H1 (cell line): ENCODE data around the gene PLA2G10. TPM values are rescaled to one million over a fixed set of nuclear protein-coding genes. Genes with fewer than 3 reads are reported as not detected.

ENCODE experiments used
- ATF2 ChIP-seq: IDR thresholded peaks from 2 replicates; pipeline ENCODE4 v1.6.1; 2012; ENCODE audit warnings: low read length, inconsistent platforms
- BCL11A ChIP-seq, 2 experiments: IDR thresholded peaks; one replicate each; pipeline ENCODE4 v1.6.1; 2011; ENCODE audit warnings: low read depth in 2 of 2, low read length in 2 of 2, mild to moderate bottlenecking in 2 of 2
- BRCA1 ChIP-seq: IDR thresholded peaks from 2 replicates; pipeline ENCODE4 v1.6.1; 2012; ENCODE audit warnings: low read depth, low read length, improper control_type of control experiment
- CBX5 ChIP-seq: fragments of 300-800, 300-1000 bp; sonication (generic); IDR thresholded peaks from 2 replicates; pipeline ENCODE4 v1.7.1; 2016; ENCODE audit warnings: antibody characterized with exemption, low read length, low read depth
- CHD1 ChIP-seq: IDR thresholded peaks from 2 replicates; pipeline ENCODE4 v1.6.1; 2012; ENCODE audit warnings: low read depth, low read length, improper control_type of control experiment
- CHD2 ChIP-seq: IDR thresholded peaks from 2 replicates; pipeline ENCODE4 v1.6.1; 2012; ENCODE audit warnings: low read length, improper control_type of control experiment
- CREB1 ChIP-seq: IDR thresholded peaks from 2 replicates; pipeline ENCODE4 v1.6.1; 2012; ENCODE audit warnings: inconsistent platforms
- EGR1 ChIP-seq: IDR thresholded peaks from 2 replicates; pipeline ENCODE4 v1.6.1; 2011; ENCODE audit warnings: low read depth, low read length, borderline replicate concordance
- FOSL1 ChIP-seq: IDR thresholded peaks from 2 replicates; pipeline ENCODE4 v1.6.1; 2011; ENCODE audit warnings: mild to moderate bottlenecking, low read depth, low read length, moderate library complexity; ENCODE audit not compliant: insufficient read depth
- GABPA ChIP-seq: IDR thresholded peaks from 2 replicates; pipeline ENCODE4 v1.6.1; 2011; ENCODE audit warnings: mild to moderate bottlenecking, low read length, moderate library complexity, borderline replicate concordance; ENCODE audit not compliant: insufficient read depth
- HDAC2 ChIP-seq, 2 experiments: fragments of 300-600 bp in 1 of 2; sonication (generic) in 1 of 2; IDR thresholded peaks; 2 replicates each; pipeline ENCODE4 v1.6.1; 2011 to 2012; ENCODE audit warnings: low read depth in 2 of 2, low read length in 2 of 2, mild to moderate bottlenecking in 2 of 2, moderate library complexity in 2 of 2, borderline replicate concordance in 1 of 2, inconsistent platforms in 1 of 2
- KDM1A ChIP-seq: fragments of 200-600, 300-600 bp; sonication (generic); IDR thresholded peaks from 2 replicates; pipeline ENCODE4 v1.7.1; 2016; ENCODE audit warnings: mild to moderate bottlenecking, low read length, borderline replicate concordance
- KDM4A ChIP-seq: IDR thresholded peaks from one replicate; pipeline ENCODE4 v1.7.1; 2012; ENCODE audit warnings: low read depth, mild to moderate bottlenecking, moderate library complexity, low read length, inconsistent platforms; ENCODE audit not compliant: severe bottlenecking
- KDM5A ChIP-seq: fragments of 200-600 bp; IDR thresholded peaks from 2 replicates; pipeline ENCODE4 v1.7.1; 2012; ENCODE audit warnings: mild to moderate bottlenecking, low read length, inconsistent platforms, mixed read lengths
- NRF1 ChIP-seq: IDR thresholded peaks from 2 replicates; pipeline ENCODE4 v1.6.1; 2011; ENCODE audit warnings: mild to moderate bottlenecking, low read depth, low read length, improper control_type of control experiment
- PHF8 ChIP-seq: fragments of 200-600 bp; sonication (generic); conservative IDR thresholded peaks from 2 replicates; pipeline ENCODE4 v1.7.1; 2012; ENCODE audit warnings: low read depth, mild to moderate bottlenecking, inconsistent platforms, low read length, moderate library complexity
- POLR2AphosphoS5 ChIP-seq: IDR thresholded peaks from 2 replicates; pipeline ENCODE4 v1.6.1; 2011; ENCODE audit warnings: low read depth, low read length
- RAD21 ChIP-seq, 2 experiments: IDR thresholded peaks in 1 of 2; conservative IDR thresholded peaks in 1 of 2; 2 replicates each; pipeline ENCODE4 v1.6.1; 2011; ENCODE audit warnings: low read depth in 2 of 2, low read length in 2 of 2, improper control_type of control experiment in 1 of 2, inconsistent platforms in 1 of 2, mild to moderate bottlenecking in 1 of 2, moderate library complexity in 1 of 2
- RNF2 ChIP-seq: fragments of 200-900, 300-1000 bp; sonication (generic); IDR thresholded peaks from 2 replicates; pipeline ENCODE4 v1.7.1; 2016; ENCODE audit warnings: borderline replicate concordance, low read depth, mild to moderate bottlenecking, antibody characterized with exemption, low read length; ENCODE audit not compliant: poor library complexity, severe bottlenecking; ENCODE audit errors: missing control alignments
- SP1 ChIP-seq: IDR thresholded peaks from 2 replicates; pipeline ENCODE4 v1.6.1; 2011; ENCODE audit warnings: low read depth, low read length
- SP2 ChIP-seq: IDR thresholded peaks from 2 replicates; pipeline ENCODE4 v1.6.1; 2012; ENCODE audit warnings: mild to moderate bottlenecking, low read length, inconsistent platforms
- YY1 ChIP-seq: IDR thresholded peaks from 2 replicates; pipeline ENCODE4 v1.6.1; 2011; ENCODE audit warnings: low read depth, mild to moderate bottlenecking, low read length
- ZNF274 ChIP-seq: IDR thresholded peaks from 2 replicates; pipeline ENCODE4 v1.7.0; 2012; ENCODE audit warnings: low read length, borderline replicate concordance; ENCODE audit errors: extremely low read depth
- polyA plus RNA-seq, 7 experiments: library from polyadenylated mRNA; depleted of rRNA in 3 of 7; stranded (reverse) in 5 of 7; unstranded in 2 of 7; fragments of >200 nt in 5 of 7; fragments of 200-250 nt in 2 of 7; gene quantifications; 1 replicate in 5 of 7; 2 replicates in 1 of 7; 4 replicates in 1 of 7; pipeline versions ENCODE4 v1.2.1 to v1.2.3, GENCODE V29; 2011 to 2013; ENCODE audit warnings: missing spikeins in 2 of 7, mixed read lengths in 2 of 7
- total RNA-seq: library from RNA; stranded (reverse); fragmentation: NEBNext Ultra II Directional; extraction: Animal tissue kit (Norgen Biotek cat#: 25700); gene quantifications from 2 replicates; pipeline ENCODE4 v1.2.1, GENCODE V29; 2021

Gene PLA2G10
- total and polyA plus RNA-seq, 2 of the 8 experiments (the other 6 are each of a cell fraction or from before 2014, with no cell fraction given) = 0.60 to 2.2 TPM

- TF ChIP-seq RNF2 (no peak), SP1 (0 out of 2 replicates have a peak, but pooled peaks have one; percentile 30), KDM4A (no peak), CREB1 (peak; percentile 90), RAD21 (IDR thresholded peaks at IDR 0.05 in 1 of 2, conservative IDR thresholded peaks at IDR 0.05 in 1 of 2; ENCODE audit: low read depth in 2 of 2, low read length in 2 of 2) (no peak), BCL11A (IDR thresholded peaks at IDR 0.05; ENCODE audit: low read depth in 2 of 2, low read length in 2 of 2) (no peak), SP2 (no peak), NRF1 (peak; percentile 77), ATF2 (peak; percentile 27; the same call in 1 of the 2 replicates), FOSL1 (no peak), GABPA (no peak), HDAC2 (IDR thresholded peaks at IDR 0.05; ENCODE audit: borderline replicate concordance in 1 of 2, low read depth in 2 of 2, low read length in 2 of 2) (no peak; a peak in 1 of 4 replicates), PHF8 (peak; percentile 98), ZNF274 (no peak), YY1 (no peak), CHD2 (no peak), BRCA1 (no peak), CBX5 (no peak), CHD1 (no peak), EGR1 (no peak), KDM5A (no peak), POLR2AphosphoS5 (peak; percentile 74), KDM1A (no peak)
Measured at GRCh38 chr16:14629919-14630619, 64.0 kb downstream of the PLA2G10 start, which contains the start of gene PARN (continued).
